SK-N-SH (cell line): ENCODE data around the gene SLC12A7. TPM values are rescaled to one million over a fixed set of nuclear protein-coding genes. Genes with fewer than 3 reads are reported as not detected.

Experiments
- CTCF ChIA-PET: fragments of 300-600, 350-600 bp; formaldehyde crosslinking; extraction: SDS; loops from one replicate; lab custom pipeline; 2021; lab: Yijun Ruan, JAX
- POLR2A ChIA-PET: fragments of 350-600 bp; sonication (Branson Sonifier 250); formaldehyde crosslinking; extraction: SDS; loops from one replicate; lab custom pipeline; 2020; ENCODE audit warnings: antibody characterized with exemption, inconsistent platforms; lab: Yijun Ruan, JAX
- DNase-seq: peaks from one replicate; pipeline ENCODE4 v3.0.0; 2012
- H2AFZ ChIP-seq: fragments of 200-600 bp; sonication (generic); 2 replicates; pipeline ENCODE4 v1.8.1; 2016; ENCODE audit warnings: antibody characterized with exemption, mild to moderate bottlenecking, low read depth
- H3F3A ChIP-seq: fragments of 200-600 bp; sonication (generic); replicated peaks from 2 replicates; pipeline ENCODE3; 2016; ENCODE audit warnings: antibody characterized with exemption, mild to moderate bottlenecking; ENCODE audit not compliant: insufficient read depth
- H3K27ac ChIP-seq, 2 experiments: fragments of 200-500 bp in 1 of 2; fragments of 200-600 bp in 1 of 2; sonication (Bioruptor generic) in 1 of 2; sonication (generic), shearing (Covaris generic) in 1 of 2; 2 replicates each; pipeline versions ENCODE4 v1.5.1 to v1.6.1; 2014 to 2016; ENCODE audit warnings: low read depth in 2 of 2, inconsistent platforms in 1 of 2, low read length in 1 of 2, mild to moderate bottlenecking in 1 of 2, mixed read lengths in 1 of 2
- H3K27me3 ChIP-seq: fragments of 200-600 bp; sonication (generic), shearing (Covaris generic); 2 replicates; pipeline ENCODE4 v1.6.1; 2016; ENCODE audit warnings: mixed run types; ENCODE audit not compliant: insufficient read depth
- H3K36me3 ChIP-seq, 2 experiments: fragments of 200-500 bp in 1 of 2; fragments of 200-600 bp in 1 of 2; sonication (Bioruptor generic) in 1 of 2; sonication (generic) in 1 of 2; replicated peaks in 1 of 2; 2 replicates each; pipeline versions ENCODE3 to v1.5.1; 2014 to 2016; ENCODE audit warnings: low read length in 1 of 2, mild to moderate bottlenecking in 1 of 2; ENCODE audit not compliant: insufficient read depth in 2 of 2, control insufficient read depth in 1 of 2
- H3K4me1 ChIP-seq, 2 experiments: fragments of 200-500 bp in 1 of 2; fragments of 200-600 bp in 1 of 2; sonication (Bioruptor generic) in 1 of 2; sonication (generic), shearing (Covaris generic) in 1 of 2; 2 replicates each; pipeline versions ENCODE4 v1.5.1 to v1.6.1; 2014 to 2016; ENCODE audit warnings: low read depth in 1 of 2, low read length in 1 of 2, mixed run types in 1 of 2; ENCODE audit not compliant: insufficient read depth in 2 of 2, control insufficient read depth in 1 of 2
- H3K4me2 ChIP-seq: fragments of 200-600 bp; sonication (generic), shearing (Covaris generic); 2 replicates; pipeline ENCODE4 v1.6.1; 2017; ENCODE audit warnings: mixed run types
- H3K4me3 ChIP-seq, 2 experiments: fragments of 200-500 bp in 1 of 2; fragments of 200-600 bp in 1 of 2; sonication (Bioruptor generic) in 1 of 2; sonication (generic), shearing (Covaris generic) in 1 of 2; 2 replicates each; pipeline versions ENCODE4 v1.5.1 to v1.8.1; 2014 to 2016; ENCODE audit warnings: low read depth in 2 of 2, inconsistent platforms in 1 of 2, low read length in 1 of 2, mild to moderate bottlenecking in 1 of 2, mixed read lengths in 1 of 2, moderate library complexity in 1 of 2
- H3K79me2 ChIP-seq: fragments of 200-600 bp; sonication (generic); 2 replicates; pipeline ENCODE4 v1.8.1; 2017; ENCODE audit warnings: mild to moderate bottlenecking; ENCODE audit not compliant: insufficient read depth
- H3K9ac ChIP-seq: fragments of 200-600 bp; sonication (generic); 2 replicates; pipeline ENCODE4 v1.6.1; 2017; ENCODE audit warnings: mixed run types
- H3K9me2 ChIP-seq: fragments of 200-600 bp; sonication (generic); 2 replicates; pipeline ENCODE4 v1.6.1; 2017; ENCODE audit warnings: mixed run types
- H3K9me3 ChIP-seq: fragments of 200-600 bp; sonication (generic); 2 replicates; pipeline ENCODE4 v1.6.1; 2017; ENCODE audit warnings: mixed run types, mild to moderate bottlenecking, moderate library complexity
- H4K20me1 ChIP-seq: fragments of 200-600 bp; sonication (generic); 2 replicates; pipeline ENCODE4 v1.6.1; 2017; ENCODE audit warnings: mild to moderate bottlenecking, mixed run types; ENCODE audit not compliant: insufficient read depth
- CTCF ChIP-seq: fragments of 200-600 bp; sonication (generic); IDR thresholded peaks from 2 replicates; pipeline ENCODE4 v1.6.1; 2017; ENCODE audit warnings: antibody characterized with exemption, mild to moderate bottlenecking, moderate library complexity
- ELF1 ChIP-seq: IDR thresholded peaks from 2 replicates; pipeline ENCODE4 v1.4.0; 2012
- EZH2phosphoT487 ChIP-seq: fragments of 200-600 bp; sonication (generic); IDR thresholded peaks from 2 replicates; pipeline ENCODE4 v1.6.1; 2017; ENCODE audit warnings: low read depth, mixed run types, mild to moderate bottlenecking, antibody characterized with exemption, moderate library complexity, borderline replicate concordance
- GATA2 ChIP-seq: sonication (generic); formaldehyde crosslinking; IDR thresholded peaks from 2 replicates; pipeline ENCODE4 v1.5.0; 2020; ENCODE audit warnings: mild to moderate bottlenecking, missing genetic modification reagents
- JUND ChIP-seq: IDR thresholded peaks from 2 replicates; pipeline ENCODE4 v1.4.0; 2012
- MXI1 ChIP-seq: IDR thresholded peaks from 2 replicates; pipeline ENCODE4 v1.6.1; 2012; ENCODE audit warnings: mild to moderate bottlenecking, low read depth, low read length, improper control_type of control experiment
- RAD21 ChIP-seq: IDR thresholded peaks from 2 replicates; pipeline ENCODE4 v1.6.1; 2012; ENCODE audit warnings: mild to moderate bottlenecking, low read length
- RCOR1 ChIP-seq: fragments of 150-350 bp; IDR thresholded peaks from 2 replicates; pipeline ENCODE4 v1.6.1; 2017; ENCODE audit warnings: antibody characterized with exemption, low read length
- REST ChIP-seq: IDR thresholded peaks from 2 replicates; pipeline ENCODE4 v1.6.1; 2012; ENCODE audit warnings: mild to moderate bottlenecking, low read depth, low read length, moderate library complexity
- RFX5 ChIP-seq: IDR thresholded peaks from 2 replicates; pipeline ENCODE4 v1.6.1; 2012; ENCODE audit warnings: mild to moderate bottlenecking, improper control_type of control experiment, low read length
- SIN3A ChIP-seq: IDR thresholded peaks from 2 replicates; pipeline ENCODE4 v1.6.1; 2012; ENCODE audit warnings: low read depth, mild to moderate bottlenecking, low read length, moderate library complexity, borderline replicate concordance
- TAF1 ChIP-seq: IDR thresholded peaks from 2 replicates; pipeline ENCODE4 v1.6.1; 2012; ENCODE audit warnings: low read depth, mild to moderate bottlenecking, low read length, moderate library complexity, borderline replicate concordance
- TCF12 ChIP-seq: IDR thresholded peaks from 2 replicates; pipeline ENCODE4 v1.4.0; 2012
- TEAD4 ChIP-seq: IDR thresholded peaks from 2 replicates; pipeline ENCODE4 v1.4.0; 2012; ENCODE audit warnings: mild to moderate bottlenecking, borderline replicate concordance; ENCODE audit not compliant: insufficient read depth
- WGBS: methylation state at CpG from one replicate; pipeline ENCODE4 v1.1.6; 2017; ENCODE audit warnings: low lambda C conversion rate; 5-methylcytosine and 5-hydroxymethylcytosine counted together
- polyA plus RNA-seq, 3 experiments: library from polyadenylated mRNA; depleted of rRNA; stranded (reverse); fragments of >200 nt; gene quantifications; 2 replicates each; pipeline ENCODE4 v1.2.3, GENCODE V29; 2012
- TF ChIP-seq, protein P1 (sequence below): IDR thresholded peaks from 2 replicates; pipeline ENCODE4; 2012
- TF ChIP-seq, protein P2 (sequence below): fragments of 150-350 bp; IDR thresholded peaks from 2 replicates; pipeline ENCODE4 v1.6.1; 2016; ENCODE audit warnings: mild to moderate bottlenecking, low read depth, low read length

Gene SLC12A7
- polyA plus RNA-seq, 1 of the 3 experiments (the other 2 are of a cell fraction): 2.6 TPM

- no peak overlapping the region for H3K9ac ChIP-seq
- DNase-seq: peak; percentile 19
- 88% methylated on average over 29 of the region's 32 CpGs for WGBS
Measured at GRCh38 chr5:1053391-1054017, 58.4 kb downstream of the SLC12A7 start.

GRCh38 chr5:1052641-1053390 is 59.0 kb downstream of the SLC12A7 start:
- Histone ChIP-seq H3K4me2 (no peak overlapping the region), H4K20me1 (no peaks in the 10 kb centered on the region), H3F3A (no peaks in the 10 kb centered on the region), H3K4me1 (peaks cover 0 to 3% of the 10 kb centered on the region in 2 experiments; a peak in 1 of 4 replicates), H2AFZ (no peak overlapping the region), H3K4me3 (no peak overlapping the region), H3K27ac (no peak overlapping the region), H3K79me2 (no peaks in the 10 kb centered on the region), H3K9me3 (no peaks in the 10 kb centered on the region), H3K9me2 (no peaks in the 10 kb centered on the region), H3K9ac (no peak overlapping the region), H3K27me3 (no peaks in the 10 kb centered on the region), H3K36me3 (no peaks in the 10 kb centered on the region)
- CTCF ChIA-PET: interaction anchor here (0.6 to 2.3 kb wide), 7 partner anchors 72 to 206 kb away, joined by 3 to 14 read pairs (median 4); no protein-coding TSS in a partner anchor
- DNase-seq: peak; percentile 44
- POLR2A ChIA-PET: no interaction called here
- WGBS: 84% methylated on average over 5 of the region's 29 CpGs
- no peak for TF ChIP-seq JUND
- no peak for TF ChIP-seq RFX5
- no peak for TF ChIP-seq EZH2phosphoT487
- no peak for TF ChIP-seq TCF12
- TF ChIP-seq, protein P1, sequence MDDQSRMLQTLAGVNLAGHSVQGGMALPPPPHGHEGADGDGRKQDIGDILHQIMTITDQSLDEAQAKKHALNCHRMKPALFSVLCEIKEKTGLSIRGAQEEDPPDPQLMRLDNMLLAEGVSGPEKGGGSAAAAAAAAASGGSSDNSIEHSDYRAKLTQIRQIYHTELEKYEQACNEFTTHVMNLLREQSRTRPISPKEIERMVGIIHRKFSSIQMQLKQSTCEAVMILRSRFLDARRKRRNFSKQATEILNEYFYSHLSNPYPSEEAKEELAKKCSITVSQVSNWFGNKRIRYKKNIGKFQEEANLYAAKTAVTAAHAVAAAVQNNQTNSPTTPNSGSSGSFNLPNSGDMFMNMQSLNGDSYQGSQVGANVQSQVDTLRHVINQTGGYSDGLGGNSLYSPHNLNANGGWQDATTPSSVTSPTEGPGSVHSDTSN: no peak
- no peak for TF ChIP-seq TEAD4
- TF ChIP-seq RCOR1: no peak
- TF ChIP-seq CTCF: no peak
- TF ChIP-seq ELF1: no peak
- no peak for TF ChIP-seq GATA2 (CRISPR knock-in tag)
- no peak for TF ChIP-seq RAD21
- TF ChIP-seq REST: no peak
- TF ChIP-seq SIN3A: no peak
- TF ChIP-seq, protein P2, sequence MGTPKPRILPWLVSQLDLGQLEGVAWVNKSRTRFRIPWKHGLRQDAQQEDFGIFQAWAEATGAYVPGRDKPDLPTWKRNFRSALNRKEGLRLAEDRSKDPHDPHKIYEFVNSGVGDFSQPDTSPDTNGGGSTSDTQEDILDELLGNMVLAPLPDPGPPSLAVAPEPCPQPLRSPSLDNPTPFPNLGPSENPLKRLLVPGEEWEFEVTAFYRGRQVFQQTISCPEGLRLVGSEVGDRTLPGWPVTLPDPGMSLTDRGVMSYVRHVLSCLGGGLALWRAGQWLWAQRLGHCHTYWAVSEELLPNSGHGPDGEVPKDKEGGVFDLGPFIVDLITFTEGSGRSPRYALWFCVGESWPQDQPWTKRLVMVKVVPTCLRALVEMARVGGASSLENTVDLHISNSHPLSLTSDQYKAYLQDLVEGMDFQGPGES: no peak
- no peak for TF ChIP-seq MXI1

More at GRCh38 chr5:1053391-1054017, 58.4 kb downstream of the SLC12A7 start:
- Histone ChIP-seq H3K4me3 (no peak overlapping the region), H3K27ac (no peak overlapping the region), H3K9me3 (no peaks in the 10 kb centered on the region), H3K27me3 (no peaks in the 10 kb centered on the region), H3K4me1 (peaks cover 0 to 3% of the 10 kb centered on the region in 2 experiments; a peak in 1 of 4 replicates), H4K20me1 (no peaks in the 10 kb centered on the region), H3K9me2 (no peaks in the 10 kb centered on the region), H3K4me2 (no peak overlapping the region), H3K36me3 (no peaks in the 10 kb centered on the region), H3K79me2 (no peaks in the 10 kb centered on the region), H2AFZ (no peak overlapping the region), H3F3A (no peaks in the 10 kb centered on the region)
- POLR2A ChIA-PET: no interaction called here
- CTCF ChIA-PET: interaction anchor here (0.9 to 2.3 kb wide), 6 partner anchors 72 to 130 kb away, joined by 3 to 14 read pairs (median 4); no protein-coding TSS in a partner anchor
- no peak for TF ChIP-seq TAF1
